Measurements from ENCODE around the gene ZNF627. TPM values are rescaled to one million over a fixed set of nuclear protein-coding genes. Genes with fewer than 3 reads are reported as not detected.
"Not testable (repeated sequence)": the region's sequence is repeated elsewhere in the genome, so short reads cannot be mapped to it uniquely, and the experiment has no call there.

ZNF627 gene
- 10.6 and 22.6 TPM in 2 replicates for total RNA-seq (2014; rRNA removed; shearing (Covaris generic))

GRCh38 chr19:11597202-11598102, at the start of gene ZNF627:
ZNF627 (plus strand) TSS chr19:11597483; CDS start chr19:11597628, 145 bp downstream.
- DNase-seq (ENCODE audit: low read depth), result peak; percentile 98

DNA sequence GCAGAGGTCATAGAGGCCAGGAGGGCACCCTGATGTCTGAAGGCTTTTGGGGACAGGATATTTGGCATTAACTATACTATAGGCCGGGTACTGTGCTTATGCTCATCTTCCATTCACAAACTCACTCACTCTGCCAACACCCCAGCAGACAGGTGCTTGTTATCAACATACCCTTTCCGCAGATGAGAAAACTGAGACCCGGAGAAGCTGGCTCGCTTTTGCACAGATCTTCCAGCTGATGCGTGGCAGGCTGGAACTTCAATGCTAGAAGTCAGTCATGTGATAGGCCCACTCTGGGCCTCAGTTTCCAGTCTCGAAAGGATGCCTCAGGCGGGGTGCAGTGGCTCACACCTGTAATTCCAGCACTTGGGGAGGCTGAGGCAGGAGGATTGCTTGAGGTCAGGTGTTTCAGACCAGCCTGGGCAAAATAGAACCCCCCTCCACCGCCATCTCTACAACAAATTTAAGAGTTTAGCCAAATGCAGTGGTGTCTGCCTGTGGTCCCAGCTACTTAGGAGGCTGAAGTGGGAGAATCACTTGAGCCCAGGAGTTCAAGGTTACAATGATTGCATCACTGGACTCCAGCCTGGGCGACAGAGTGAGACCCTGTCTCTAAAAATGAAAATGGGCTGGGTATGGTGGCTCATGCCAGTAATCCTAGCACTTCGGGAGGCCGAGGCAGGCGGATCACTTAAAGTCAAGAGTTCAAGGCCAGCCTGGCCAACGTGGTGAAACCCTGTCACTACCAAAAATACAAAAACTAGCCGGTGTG, 49.2 kb upstream of the ZNF627 start:
- no peak for DNase-seq (ENCODE audit: low read depth)

DNA sequence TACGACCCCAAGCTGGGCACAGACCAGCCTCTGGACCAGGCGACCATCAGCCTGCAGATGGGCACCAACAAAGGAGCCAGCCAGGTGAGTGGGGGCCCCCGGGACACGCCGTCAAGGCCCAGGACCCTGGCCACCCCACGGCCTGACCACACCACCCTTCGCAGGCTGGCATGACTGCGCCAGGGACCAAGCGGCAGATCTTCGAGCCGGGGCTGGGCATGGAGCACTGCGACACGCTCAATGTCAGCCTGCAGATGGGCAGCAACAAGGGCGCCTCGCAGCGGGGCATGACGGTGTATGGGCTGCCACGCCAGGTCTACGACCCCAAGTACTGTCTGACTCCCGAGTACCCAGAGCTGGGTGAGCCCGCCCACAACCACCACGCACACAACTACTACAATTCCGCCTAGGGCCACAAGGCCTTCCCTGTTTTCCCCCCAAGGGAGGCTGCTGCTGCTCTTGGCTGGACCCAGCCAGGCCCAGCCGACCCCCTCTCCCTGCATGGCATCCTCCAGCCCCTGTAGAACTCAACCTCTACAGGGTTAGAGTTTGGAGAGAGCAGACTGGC, 47.8 kb upstream of the ZNF627 start:
- DNase-seq (ENCODE audit: low read depth), result no peak

GRCh38 chr19:11550265-11550664, 47.0 kb upstream of the ZNF627 start:
- DNase-seq (ENCODE audit: low read depth), result no peak

DNA sequence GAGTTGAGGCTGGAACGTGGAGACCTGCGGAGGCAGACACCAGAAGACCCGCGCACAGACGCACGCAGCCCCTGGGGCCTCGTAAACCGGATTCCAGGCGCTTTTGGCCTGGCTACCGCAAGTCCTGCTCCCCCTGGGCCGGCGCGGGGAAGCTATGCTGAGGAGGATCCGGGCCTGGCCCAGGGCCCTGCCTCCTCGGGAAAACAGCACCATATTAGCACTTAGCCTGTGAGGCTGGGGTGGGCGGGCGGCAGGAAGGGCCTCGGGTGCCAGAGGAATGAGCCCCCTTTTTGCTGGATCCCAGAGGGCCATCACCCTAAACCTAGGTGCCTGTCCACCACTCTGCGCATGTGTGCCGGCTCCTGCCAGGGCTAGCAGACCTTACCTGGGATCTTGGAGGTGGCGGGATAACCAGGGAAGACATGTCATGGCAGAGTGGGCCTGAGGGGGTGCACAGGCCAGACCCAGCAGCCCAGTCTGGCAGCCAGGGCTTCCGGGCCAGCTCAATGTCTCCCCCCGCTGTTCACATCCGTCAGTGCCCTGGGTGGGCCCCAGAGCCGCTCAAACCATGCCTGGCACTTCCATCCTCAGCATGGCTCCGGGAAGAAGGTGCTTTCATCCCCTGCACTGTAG, 45.6 kb upstream of the ZNF627 start:
- DNase-seq (ENCODE audit: low read depth), result no peak

DNA sequence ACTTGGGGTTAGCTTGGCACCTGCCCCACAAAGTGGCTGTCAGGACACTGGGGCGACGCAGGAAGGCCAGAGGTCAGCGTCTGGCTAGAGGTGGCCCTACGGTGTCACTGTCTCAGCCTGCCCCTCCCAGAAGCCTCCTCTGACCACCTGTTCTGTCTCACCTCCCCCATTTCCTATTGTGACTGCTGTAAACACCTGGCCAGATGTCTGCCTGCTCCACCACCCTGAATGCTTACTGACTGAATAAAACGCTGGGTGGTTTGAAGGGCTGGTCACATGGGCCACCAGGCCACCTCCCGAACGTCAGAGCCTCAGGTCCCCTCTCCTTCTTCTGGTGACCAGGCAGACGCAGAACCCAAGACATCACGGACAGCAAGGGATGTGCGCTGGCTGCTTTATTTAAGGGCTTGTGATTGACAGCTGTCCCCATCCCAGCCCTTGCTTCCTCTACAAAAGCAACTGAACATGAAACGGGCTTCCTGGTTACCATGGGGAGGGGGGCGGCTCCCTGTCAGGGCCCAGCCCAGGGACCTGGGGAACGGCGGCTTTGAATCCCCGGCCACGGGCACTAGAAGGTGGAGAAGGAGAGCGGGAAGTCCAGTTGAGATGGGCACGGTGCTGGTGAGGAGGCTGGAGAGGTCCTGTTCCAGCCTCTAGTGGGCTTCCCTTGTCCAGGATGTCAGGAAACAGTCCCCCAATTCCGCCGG, 44.5 kb upstream of the ZNF627 start:
- no peak for DNase-seq (ENCODE audit: low read depth)

DNA sequence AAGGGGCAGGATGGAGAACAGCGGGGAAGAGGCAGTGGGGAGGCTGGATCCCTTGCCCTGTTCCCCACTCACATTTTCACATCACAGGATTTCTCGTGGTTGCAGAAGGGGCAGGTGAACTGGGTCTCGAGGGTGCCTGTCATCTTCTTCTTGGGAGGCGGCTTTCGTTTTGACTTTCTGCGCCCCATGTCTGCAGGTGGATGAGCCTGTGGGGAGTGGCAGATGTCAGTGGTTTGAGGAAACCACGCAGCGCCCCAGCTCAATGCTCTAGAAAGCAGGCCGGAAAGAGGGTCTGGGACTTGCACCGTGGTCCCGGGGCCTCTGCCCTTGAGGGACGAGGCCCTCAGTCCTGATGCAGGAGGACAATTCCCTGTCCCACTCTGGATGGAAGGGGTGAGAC, 43.1 kb upstream of the ZNF627 start:
- no peak for DNase-seq (ENCODE audit: low read depth)

- no peak for DNase-seq (ENCODE audit: low read depth)
Observed at GRCh38 chr19:11555246-11555645, 42.0 kb upstream of the ZNF627 start.

DNA sequence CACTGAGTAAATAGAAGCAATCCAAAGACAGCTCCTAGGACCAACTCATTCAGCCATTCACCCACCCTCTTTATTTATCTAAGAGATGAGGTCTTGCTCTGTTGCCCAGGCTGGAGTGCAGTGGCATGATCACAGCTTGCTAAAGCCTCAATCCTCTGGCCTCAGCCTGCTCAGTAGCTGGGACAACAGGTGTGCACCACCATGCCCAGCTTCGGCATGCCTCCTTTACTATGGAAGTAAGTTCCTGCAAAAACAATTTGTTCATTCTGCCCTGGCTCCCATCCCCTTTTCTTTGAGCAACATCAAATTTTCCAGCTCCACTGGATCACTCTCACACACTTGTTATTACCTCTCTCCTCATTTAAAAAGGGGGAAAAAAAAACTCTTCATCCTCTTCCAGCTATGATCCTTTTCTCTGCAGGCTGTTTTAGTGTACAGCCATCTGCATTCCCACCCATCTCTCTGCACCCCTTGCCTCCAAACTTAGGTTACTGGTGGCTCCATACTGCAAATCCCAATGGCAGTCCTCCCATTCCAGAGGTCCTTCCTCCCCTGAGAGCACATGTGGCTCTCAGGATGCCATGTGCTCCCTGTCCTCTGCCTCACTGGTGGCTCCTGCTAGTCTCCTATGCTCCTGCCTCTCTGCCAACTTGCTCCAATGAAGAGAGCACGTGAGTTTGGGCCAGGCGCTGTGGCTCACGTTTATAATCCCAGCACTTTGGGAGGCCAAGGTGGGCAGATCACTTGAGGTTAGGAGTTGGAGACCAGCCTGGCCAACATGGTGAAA, 40.5 kb upstream of the ZNF627 start:
- DNase-seq (ENCODE audit: low read depth), result no peak

- peak; percentile 97 for DNase-seq (ENCODE audit: low read depth)
Observed at GRCh38 chr19:11558881-11559828, 38.1 kb upstream of the ZNF627 start, which contains the start of gene ELOF1. ELOF1 (minus strand) TSS chr19:11559230; CDS start chr19:11554347, 4,883 bp downstream.

GRCh38 chr19:11560404-11561051, 36.8 kb upstream of the ZNF627 start:
- peak; percentile 76 for DNase-seq (ENCODE audit: low read depth)

- DNase-seq (ENCODE audit: low read depth), result no peak
Observed at GRCh38 chr19:11563532-11563931, 33.8 kb upstream of the ZNF627 start.

DNA sequence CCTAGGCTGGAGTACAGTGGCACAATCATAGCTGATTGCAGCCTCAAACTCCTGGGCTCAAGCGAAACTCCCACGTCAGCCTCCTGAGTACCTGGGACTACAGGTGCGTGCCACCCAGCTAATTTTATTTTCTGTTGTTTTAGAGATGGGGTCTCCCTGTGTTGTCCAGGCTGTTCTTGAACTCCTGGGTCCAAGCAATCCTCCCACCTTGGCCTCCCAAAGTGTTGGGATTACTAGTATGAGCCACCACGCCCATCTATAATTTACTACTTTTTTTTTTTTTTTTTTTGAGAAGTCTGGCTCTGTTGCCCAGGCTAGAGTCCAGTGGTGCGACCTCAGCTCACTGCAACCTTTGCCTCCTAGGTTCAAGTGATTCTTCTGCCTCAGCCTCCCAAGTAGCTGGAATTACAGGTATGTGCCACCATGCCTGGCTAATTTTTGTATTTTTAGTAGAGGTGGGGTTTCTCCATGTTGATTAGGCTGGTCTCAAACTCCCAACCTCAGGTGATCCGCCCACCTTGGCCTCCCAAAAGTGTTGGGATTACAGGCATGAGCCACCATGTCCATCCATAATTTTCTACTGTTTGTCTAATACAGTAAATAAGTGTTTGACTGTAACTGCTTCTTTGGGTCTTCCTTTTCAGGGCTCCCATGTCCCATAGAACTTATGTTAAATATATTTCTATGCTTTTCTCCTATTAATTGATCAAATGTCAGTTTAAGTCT, 33.0 kb upstream of the ZNF627 start:
- not testable (repeated sequence) for DNase-seq (ENCODE audit: low read depth)

GRCh38 chr19:11565649-11565980, 31.7 kb upstream of the ZNF627 start:
- DNase-seq (ENCODE audit: low read depth), result not testable (repeated sequence)

DNA sequence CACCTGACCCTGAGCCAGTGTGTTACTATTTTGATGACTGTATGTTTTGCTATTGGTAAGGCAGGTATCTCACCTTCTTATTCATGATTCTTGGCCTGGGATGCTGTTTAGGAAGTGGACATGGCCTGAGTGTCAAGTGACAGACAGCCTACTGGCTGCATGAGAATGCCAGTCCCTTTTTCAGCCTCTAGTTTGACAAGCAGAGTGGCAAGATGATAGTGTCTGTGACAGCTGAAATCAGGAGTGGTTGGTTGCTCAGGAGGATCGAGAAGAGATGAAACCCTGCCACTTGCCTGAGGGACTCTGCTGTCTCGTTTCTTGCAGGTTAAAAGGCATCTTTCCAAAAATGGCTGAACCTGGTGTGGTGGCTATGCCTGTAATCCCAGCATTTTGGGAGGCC, 31.1 kb upstream of the ZNF627 start:
- no peak for DNase-seq (ENCODE audit: low read depth)

GRCh38 chr19:11570039-11570462, 27.2 kb upstream of the ZNF627 start:
- peak; percentile 65 for DNase-seq (ENCODE audit: low read depth)

GRCh38 chr19:11573354-11573753, 23.9 kb upstream of the ZNF627 start:
- DNase-seq (ENCODE audit: low read depth), result not testable (repeated sequence)

DNA sequence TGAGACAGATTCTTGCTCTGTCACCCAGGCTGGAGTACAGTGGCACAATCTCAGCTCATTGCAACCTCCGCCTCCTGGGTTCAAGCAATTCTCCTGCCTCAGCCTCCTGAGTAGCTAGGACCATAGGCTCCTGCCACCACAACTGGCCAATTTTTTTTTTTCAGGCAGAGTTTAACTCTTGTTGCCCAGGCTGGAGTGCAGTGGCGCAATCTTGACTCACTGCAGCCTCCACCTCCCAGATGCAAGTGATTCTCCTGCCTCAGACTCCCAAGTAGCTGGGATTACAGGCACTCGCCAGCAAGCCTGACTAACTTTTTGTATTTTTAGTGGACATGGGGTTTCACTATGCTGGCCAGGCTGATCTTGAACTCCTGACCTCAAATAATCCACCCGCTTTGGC, 23.5 kb upstream of the ZNF627 start:
- DNase-seq (ENCODE audit: low read depth), result not testable (repeated sequence)

Data from M059J (cell line).